Naive thymus-derived CD4-positive, alpha-beta T cell (primary cell): Measurements from ENCODE around the gene APBA2. TPM values are rescaled to one million over a fixed set of nuclear protein-coding genes. Genes with fewer than 3 reads are reported as not detected.
A peak's percentile ranks its signal among the peaks of the same experiment; 100 is the strongest.

Experiments
- ATAC-seq: fragments of 150-1000 bp; cut with Tn5 transposase; 2 replicates; pipeline ENCODE4 v1.10.0; 2021; ENCODE audit warnings: mild to moderate bottlenecking, moderate library complexity
- CTCF ChIA-PET: fragments of 350-600 bp; sonication (Branson Sonifier 250); formaldehyde crosslinking; loops from one replicate; lab custom pipeline; 2021; ENCODE audit warnings: antibody characterized with exemption; lab: Charles Lee
- POLR2A ChIA-PET: fragments of 350-600 bp; sonication (Branson Sonifier 250); formaldehyde crosslinking; loops from one replicate; lab custom pipeline; 2021; ENCODE audit warnings: antibody characterized with exemption, inconsistent platforms; lab: Charles Lee
- DNase-seq, 9 donors: peaks; one replicate each; pipeline versions ENCODE4 v3.0.0 to v3.0.0-alpha.2; 2020 to 2022; ENCODE audit warnings: mixed read lengths in 1 of 9
- H3K27ac ChIP-seq: one replicate; pipeline ENCODE4 v1.7.0; 2013; ENCODE audit warnings: mild to moderate bottlenecking, low read depth, low read length, moderate library complexity
- H3K27me3 ChIP-seq, 2 donors: one replicate each; pipeline ENCODE4 v1.7.0; 2013; ENCODE audit warnings: low read length in 2 of 2, mild to moderate bottlenecking in 2 of 2, moderate library complexity in 2 of 2; ENCODE audit not compliant: control insufficient read depth in 2 of 2, insufficient read depth in 2 of 2
- H3K36me3 ChIP-seq, 3 experiments: 1 replicate in 2 of 3; 2 replicates in 1 of 3; pipeline ENCODE4 v1.7.0; 2013; ENCODE audit warnings: low read length in 3 of 3, mild to moderate bottlenecking in 3 of 3, moderate library complexity in 1 of 3; ENCODE audit not compliant: insufficient read depth in 3 of 3, control insufficient read depth in 2 of 3
- H3K4me1 ChIP-seq, 2 donors: one replicate each; pipeline ENCODE4 v1.7.0; 2013; ENCODE audit warnings: low read length in 2 of 2, mild to moderate bottlenecking in 2 of 2, moderate library complexity in 1 of 2; ENCODE audit not compliant: control insufficient read depth in 2 of 2, insufficient read depth in 2 of 2
- H3K4me3 ChIP-seq: 2 replicates; pipeline ENCODE4 v1.7.0; 2013; ENCODE audit warnings: mild to moderate bottlenecking, low read length
- H3K9me3 ChIP-seq, 3 experiments: 1 replicate in 2 of 3; 2 replicates in 1 of 3; pipeline ENCODE4 v1.7.0; 2013; ENCODE audit warnings: low read length in 3 of 3; ENCODE audit not compliant: control insufficient read depth in 2 of 3
- H3K27ac Mint-ChIP-seq, 9 donors: one replicate each; pipeline ENCODE4 v1.8.0; 2020 to 2022; ENCODE audit warnings: mixed read lengths in 9 of 9, mild to moderate bottlenecking in 8 of 9, moderate library complexity in 5 of 9, inconsistent platforms in 2 of 9
- H3K27me3 Mint-ChIP-seq, 5 donors: one replicate each; pipeline ENCODE4 v1.8.0; 2021 to 2022; ENCODE audit warnings: mixed read lengths in 5 of 5, mild to moderate bottlenecking in 1 of 5
- H3K36me3 Mint-ChIP-seq, 5 donors: one replicate each; pipeline ENCODE4 v1.8.0; 2020 to 2022; ENCODE audit warnings: mixed read lengths in 5 of 5, mild to moderate bottlenecking in 3 of 5, inconsistent platforms in 1 of 5
- H3K4me1 Mint-ChIP-seq, 7 donors: one replicate each; pipeline ENCODE4 v1.8.0; 2020 to 2022; ENCODE audit warnings: mixed read lengths in 7 of 7, mild to moderate bottlenecking in 3 of 7, inconsistent platforms in 1 of 7
- H3K4me3 Mint-ChIP-seq, 10 donors: one replicate each; pipeline ENCODE4 v1.8.0; 2020 to 2022; ENCODE audit warnings: mild to moderate bottlenecking in 10 of 10, mixed read lengths in 10 of 10, moderate library complexity in 6 of 10, inconsistent platforms in 2 of 10
- H3K9me3 Mint-ChIP-seq, 11 donors: one replicate each; pipeline ENCODE4 v1.8.0; 2020 to 2022; ENCODE audit warnings: mixed read lengths in 11 of 11, mild to moderate bottlenecking in 4 of 11, inconsistent platforms in 1 of 11, moderate library complexity in 1 of 11
- intact Hi-C, 2 donors: fragments of 100-400 bp; cut with micrococcal nuclease; formaldehyde crosslinking; loops; one replicate each; pipeline ENCODE4 v1.15.1; 2023
- polyA plus RNA-seq, 2 donors: library from polyadenylated mRNA; unstranded; fragments of 300-500 nt; fragmentation: Illumina TruSeq; gene quantifications; one replicate each; pipeline ENCODE4 v1.2.3, GENCODE V29; 2021
- total RNA-seq, 6 experiments: library from RNA in 5 of 6; stranded (reverse) in 5 of 6; gene quantifications; 1 replicate in 5 of 6; 2 replicates in 1 of 6; pipeline ENCODE4 v1.2.3 and lab custom pipeline; 2021 to 2026

The APBA2 gene
- total and polyA plus RNA-seq, 7 experiments from 2014 or later: 7.7 to 139 (median 110) TPM

DNA sequence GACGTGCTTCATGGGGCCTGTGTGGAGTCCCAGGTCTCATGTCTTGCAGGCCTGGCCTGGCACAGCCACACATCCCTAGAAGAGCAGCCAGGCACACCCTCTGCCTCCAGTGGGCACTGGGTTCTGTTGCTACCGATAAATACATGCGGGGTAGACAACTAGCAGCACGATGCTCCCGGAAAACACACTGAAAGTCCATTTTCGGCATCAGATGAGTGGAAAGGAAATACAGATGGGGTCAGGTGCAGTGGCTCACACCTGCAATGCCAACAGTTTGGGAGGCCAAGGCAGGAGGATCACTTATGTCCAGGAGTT lies 218.7 kb downstream of the APBA2 start:
- Mint-ChIP-seq H3K27ac (peak overlapping the region in 2 of 9 donors; percentile 63 to 72), H3K36me3 (peaks cover 0 to 47% (median 9%) of the 10 kb centered on the region in 5 donors)
- POLR2A ChIA-PET: no interaction called here

DNA sequence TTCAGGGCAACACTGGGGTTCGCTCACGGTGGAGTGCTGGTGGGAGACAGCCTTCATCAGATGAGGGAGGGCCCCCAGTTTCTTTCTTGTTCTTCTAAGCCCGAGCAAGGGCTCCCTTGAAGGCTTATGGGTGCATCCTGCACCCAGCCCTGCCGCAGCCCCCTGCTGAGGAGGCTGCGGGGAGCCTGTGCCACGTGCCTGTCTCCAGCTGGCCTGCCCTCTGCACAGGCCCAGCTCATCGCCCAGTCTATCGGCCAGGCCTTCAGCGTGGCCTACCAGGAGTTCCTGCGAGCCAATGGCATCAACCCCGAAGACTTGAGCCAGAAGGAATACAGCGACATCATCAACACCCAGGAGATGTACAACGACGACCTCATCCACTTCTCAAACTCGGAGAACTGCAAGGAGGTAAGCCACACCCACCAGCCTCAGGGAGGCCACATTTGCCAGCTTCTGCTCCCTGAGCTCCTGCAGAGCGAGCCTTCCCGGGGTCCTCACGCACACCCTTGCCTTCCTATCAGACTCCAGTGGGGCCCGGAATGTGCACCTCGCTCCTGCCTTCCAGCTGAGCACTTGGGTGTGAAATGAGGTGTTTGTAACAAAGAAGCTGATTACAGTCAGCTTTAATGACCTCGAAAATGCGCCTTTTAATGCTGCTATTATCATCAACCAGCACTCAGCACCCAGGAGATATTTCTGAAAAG lies 219.5 kb downstream of the APBA2 start:
- ChIA-PET POLR2A (no interaction called here), CTCF (interaction anchor here (1.8 kb wide), 1 partner anchor 231 kb away, joined by 7 read pairs; no protein-coding TSS in a partner anchor)
- peaks cover 0 to 12% (median under 1%) of the 10 kb centered on the region in 7 donors for H3K4me1 Mint-ChIP-seq
- H3K36me3 Mint-ChIP-seq: peaks cover 0 to 41% (median 6%) of the 10 kb centered on the region in 5 donors
- no peak overlapping the region for H3K4me3 Mint-ChIP-seq
- H3K9me3 ChIP-seq: no peaks in the 10 kb centered on the region
- peaks cover 0 to 90% (median 22%) of the 10 kb centered on the region in 3 experiments for H3K36me3 ChIP-seq
- intact Hi-C loops: no loop called here
- no peak overlapping the region for H3K27ac ChIP-seq
- peak overlapping the region in 3 of 9 donors; percentile 33 to 64 (median 51) for H3K27ac Mint-ChIP-seq
- ATAC-seq (no peak), DNase-seq (peak in 1 of 9 donors; percentile 6)
- no peaks in the 10 kb centered on the region for H3K4me1 ChIP-seq
- no peaks in the 10 kb centered on the region for H3K27me3 Mint-ChIP-seq
- no peaks in the 10 kb centered on the region for H3K9me3 Mint-ChIP-seq
- no peaks in the 10 kb centered on the region for H3K27me3 ChIP-seq
- H3K4me3 ChIP-seq: no peak overlapping the region

More for the DNA sequence above, 218.7 kb downstream of the APBA2 start:
- no peaks in the 10 kb centered on the region for H3K9me3 Mint-ChIP-seq
- intact Hi-C loops: loop anchor here in 1 of 2 donors (5.0 kb wide), 1 partner anchor 52 kb away; no protein-coding TSS in a partner anchor
- H3K9me3 ChIP-seq: no peaks in the 10 kb centered on the region
- no peaks in the 10 kb centered on the region for H3K27me3 ChIP-seq
- DNase-seq (peak in 1 of 9 donors; percentile 5), ATAC-seq (no peak)
- H3K27ac ChIP-seq: no peak overlapping the region
- peaks cover 0 to 90% (median 19%) of the 10 kb centered on the region in 3 experiments for H3K36me3 ChIP-seq
- no peak overlapping the region for H3K4me3 ChIP-seq
- peaks cover 0 to 12% (median 5%) of the 10 kb centered on the region in 7 donors for H3K4me1 Mint-ChIP-seq
- CTCF ChIA-PET: interaction anchor here (1.8 kb wide), 1 partner anchor 231 kb away, joined by 7 read pairs; no protein-coding TSS in a partner anchor
- H3K4me1 ChIP-seq: no peaks in the 10 kb centered on the region
- H3K27me3 Mint-ChIP-seq: no peaks in the 10 kb centered on the region
- no peak overlapping the region for H3K4me3 Mint-ChIP-seq

DNA sequence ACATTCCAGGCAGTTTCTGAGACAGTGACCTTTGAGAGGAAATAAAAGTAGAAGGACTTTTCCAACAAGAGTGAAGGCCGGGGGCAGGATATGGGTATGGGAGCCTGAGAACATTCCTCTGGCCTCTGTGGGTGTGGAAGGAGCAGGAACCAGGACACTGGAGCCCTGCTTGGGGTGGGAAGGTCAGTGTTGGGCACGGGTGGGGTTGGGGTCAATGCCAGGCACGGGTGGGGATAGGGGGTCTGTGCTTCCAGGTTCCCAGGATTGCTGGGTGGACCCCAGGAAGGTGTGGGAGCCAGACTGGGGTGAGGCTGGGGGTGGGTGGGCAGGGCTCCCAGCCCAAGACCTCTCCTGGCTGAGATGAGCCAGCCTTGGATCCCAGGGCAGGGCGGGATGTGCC lies 220.3 kb downstream of the APBA2 start:
- ChIA-PET CTCF (no interaction called here), POLR2A (no interaction called here)
- DNase-seq: no peak
- intact Hi-C loops: no loop called here
- peaks cover 0 to 12% (median 0%) of the 10 kb centered on the region in 7 donors for H3K4me1 Mint-ChIP-seq
- no peaks in the 10 kb centered on the region for H3K9me3 ChIP-seq
- H3K36me3 Mint-ChIP-seq: peaks cover 0 to 34% (median 6%) of the 10 kb centered on the region in 5 donors
- no peak for ATAC-seq
- no peaks in the 10 kb centered on the region for H3K4me1 ChIP-seq
- no peak overlapping the region for H3K4me3 ChIP-seq
- no peaks in the 10 kb centered on the region for H3K9me3 Mint-ChIP-seq
- no peaks in the 10 kb centered on the region for H3K27me3 ChIP-seq
- H3K27me3 Mint-ChIP-seq: no peaks in the 10 kb centered on the region
- H3K27ac Mint-ChIP-seq: peak overlapping the region in 2 of 9 donors; percentile 51 to 64
- H3K4me3 Mint-ChIP-seq: no peak overlapping the region
- peaks cover 0 to 89% (median 22%) of the 10 kb centered on the region in 3 experiments for H3K36me3 ChIP-seq
- no peak overlapping the region for H3K27ac ChIP-seq

DNA sequence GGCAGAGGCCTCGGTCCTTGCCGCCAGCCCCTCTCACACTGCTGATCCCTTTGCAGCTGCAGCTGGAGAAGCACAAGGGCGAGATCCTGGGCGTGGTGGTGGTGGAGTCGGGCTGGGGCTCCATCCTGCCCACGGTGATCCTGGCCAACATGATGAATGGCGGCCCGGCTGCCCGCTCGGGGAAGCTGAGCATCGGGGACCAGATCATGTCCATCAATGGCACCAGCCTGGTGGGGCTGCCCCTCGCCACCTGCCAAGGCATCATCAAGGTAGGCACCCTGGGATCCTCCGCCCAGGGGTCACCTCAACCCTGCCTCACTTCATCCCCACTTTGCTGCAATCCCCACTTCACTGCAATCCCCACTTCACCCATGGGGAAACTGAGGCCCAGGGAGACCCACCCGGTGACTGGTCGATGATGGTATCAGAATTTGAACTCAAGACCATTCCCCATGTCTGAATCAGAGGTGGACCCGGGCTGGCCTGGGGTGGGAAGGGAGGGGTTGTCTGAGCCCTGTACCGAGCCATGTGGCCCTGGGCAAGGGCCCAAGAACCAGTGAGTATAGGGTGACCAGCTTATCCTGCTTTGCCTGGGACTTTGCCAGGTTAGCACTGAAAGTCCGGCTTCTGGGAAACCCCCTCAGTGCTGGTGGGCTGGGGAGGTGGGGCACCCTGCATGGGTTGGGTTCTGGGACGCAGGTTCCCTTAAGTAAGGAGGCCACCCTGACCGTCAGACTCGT lies 220.9 kb downstream of the APBA2 start:
- Histone ChIP-seq H3K27ac (no peak overlapping the region), H3K4me3 (no peak overlapping the region), H3K27me3 (no peaks in the 10 kb centered on the region), H3K4me1 (no peaks in the 10 kb centered on the region), H3K36me3 (peaks cover 0 to 84% (median 21%) of the 10 kb centered on the region in 3 experiments), H3K9me3 (no peaks in the 10 kb centered on the region)
- Mint-ChIP-seq H3K27me3 (no peaks in the 10 kb centered on the region), H3K4me1 (peaks cover 0 to 12% (median 0%) of the 10 kb centered on the region in 7 donors), H3K4me3 (no peak overlapping the region), H3K27ac (no peak overlapping the region), H3K9me3 (no peaks in the 10 kb centered on the region), H3K36me3 (peaks cover 0 to 34% (median 6%) of the 10 kb centered on the region in 5 donors)
- CTCF ChIA-PET: no interaction called here
- POLR2A ChIA-PET: no interaction called here
- ATAC-seq (no peak), DNase-seq (peak in 1 of 9 donors; percentile 6)
- intact Hi-C loops: no loop called here

DNA sequence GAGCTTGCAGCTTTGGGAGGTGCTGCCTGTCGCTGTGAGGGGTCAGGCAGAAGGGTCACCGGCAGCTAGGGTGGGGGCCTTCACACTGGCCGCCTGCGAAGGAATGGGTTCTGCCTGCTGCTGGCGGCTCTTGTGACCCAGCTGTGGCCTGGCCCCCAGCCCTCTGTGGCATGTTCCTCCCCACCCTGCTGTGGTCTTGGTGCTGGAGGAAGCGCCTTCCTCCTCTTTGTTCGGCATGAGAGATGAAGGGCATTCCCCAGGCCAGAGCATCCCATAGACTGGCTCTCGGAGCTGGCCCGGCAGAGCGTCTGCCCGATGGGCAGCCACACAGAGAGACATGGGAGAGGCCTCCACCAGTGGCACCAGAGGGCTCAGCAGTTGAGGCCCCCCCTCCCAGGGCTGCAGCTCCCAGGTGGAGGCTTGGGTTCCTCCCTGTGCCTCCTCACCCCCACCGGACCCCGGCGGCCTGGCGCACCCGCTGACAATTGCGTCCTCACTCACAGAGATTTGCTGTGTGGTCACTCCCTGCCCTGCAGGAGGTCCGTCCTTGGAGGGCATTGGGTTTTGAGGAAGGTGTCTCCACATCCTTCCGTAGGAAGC lies 221.6 kb downstream of the APBA2 start:
- Mint-ChIP-seq H3K9me3 (no peaks in the 10 kb centered on the region), H3K36me3 (peaks cover 0 to 28% (median 6%) of the 10 kb centered on the region in 5 donors), H3K4me3 (no peak overlapping the region), H3K27me3 (no peaks in the 10 kb centered on the region), H3K27ac (no peak overlapping the region), H3K4me1 (peaks cover 0 to 6% (median 0%) of the 10 kb centered on the region in 7 donors)
- intact Hi-C loops: no loop called here
- peaks cover 0 to 81% (median 16%) of the 10 kb centered on the region in 3 experiments for H3K36me3 ChIP-seq
- H3K4me1 ChIP-seq: no peaks in the 10 kb centered on the region
- H3K27me3 ChIP-seq: no peaks in the 10 kb centered on the region
- DNase-seq (no peak), ATAC-seq (no peak)
- H3K27ac ChIP-seq: no peak overlapping the region
- CTCF ChIA-PET: no interaction called here
- H3K9me3 ChIP-seq: no peaks in the 10 kb centered on the region
- POLR2A ChIA-PET: no interaction called here
- no peak overlapping the region for H3K4me3 ChIP-seq

DNA sequence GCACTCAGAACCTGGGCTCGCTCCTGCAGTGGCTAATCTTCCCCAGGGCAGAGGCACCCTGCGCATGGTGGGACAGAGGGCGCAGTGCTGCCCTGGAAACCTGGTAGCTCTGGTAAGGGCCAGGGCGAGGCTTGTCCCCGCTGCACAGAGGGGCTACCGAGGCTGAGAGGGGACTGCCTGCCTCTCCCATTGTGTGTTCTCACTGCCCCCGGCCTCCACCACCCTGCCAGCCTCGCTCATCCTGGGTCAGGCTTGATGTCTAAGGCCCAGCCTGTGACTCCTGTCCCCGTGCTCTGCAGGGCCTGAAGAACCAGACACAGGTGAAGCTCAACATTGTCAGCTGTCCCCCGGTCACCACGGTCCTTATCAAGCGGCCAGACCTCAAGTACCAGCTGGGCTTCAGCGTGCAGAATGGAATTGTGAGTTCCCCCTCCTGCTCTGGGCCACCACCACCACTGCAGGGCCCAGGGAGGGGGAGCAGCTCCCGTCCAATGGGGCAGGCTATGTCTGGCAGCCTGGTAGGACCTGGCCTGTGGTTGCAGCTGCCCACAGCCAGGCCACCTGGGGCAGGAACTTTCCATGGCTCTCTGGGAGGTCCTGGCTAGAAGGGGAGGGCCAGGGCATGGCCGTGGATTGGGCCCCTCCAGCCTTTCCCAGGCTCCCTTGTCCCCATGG lies 222.3 kb downstream of the APBA2 start:
- intact Hi-C loops: no loop called here
- H3K4me1 ChIP-seq: no peaks in the 10 kb centered on the region
- no peak overlapping the region for H3K4me3 ChIP-seq
- Mint-ChIP-seq H3K27me3 (no peaks in the 10 kb centered on the region), H3K36me3 (peaks cover 0 to 21% (median 6%) of the 10 kb centered on the region in 5 donors), H3K27ac (peak overlapping the region in 1 of 9 donors; percentile 87), H3K4me3 (no peak overlapping the region), H3K9me3 (no peaks in the 10 kb centered on the region), H3K4me1 (peaks cover 0 to 2% (median 0%) of the 10 kb centered on the region in 7 donors)
- no peaks in the 10 kb centered on the region for H3K27me3 ChIP-seq
- no peak for DNase-seq
- no peak overlapping the region for H3K27ac ChIP-seq
- ChIA-PET CTCF (no interaction called here), POLR2A (no interaction called here)
- no peaks in the 10 kb centered on the region for H3K9me3 ChIP-seq
- H3K36me3 ChIP-seq: peaks cover 0 to 75% (median 16%) of the 10 kb centered on the region in 3 experiments
- ATAC-seq: no peak
